NCI-H2196 treated with DMSO at 0.1 percent for 48 hours (cell line): ENCODE results near the gene UST.
"Not testable (repeated sequence)": the region's sequence is repeated elsewhere in the genome, so short reads cannot be mapped to it uniquely, and the experiment has no call there.

Experiments used
- DNase-seq: peaks from one replicate; lab custom pipeline; 2025; ENCODE audit not compliant: unreplicated experiment; lab: John Stamatoyannopoulos, UW

The UST gene

DNA sequence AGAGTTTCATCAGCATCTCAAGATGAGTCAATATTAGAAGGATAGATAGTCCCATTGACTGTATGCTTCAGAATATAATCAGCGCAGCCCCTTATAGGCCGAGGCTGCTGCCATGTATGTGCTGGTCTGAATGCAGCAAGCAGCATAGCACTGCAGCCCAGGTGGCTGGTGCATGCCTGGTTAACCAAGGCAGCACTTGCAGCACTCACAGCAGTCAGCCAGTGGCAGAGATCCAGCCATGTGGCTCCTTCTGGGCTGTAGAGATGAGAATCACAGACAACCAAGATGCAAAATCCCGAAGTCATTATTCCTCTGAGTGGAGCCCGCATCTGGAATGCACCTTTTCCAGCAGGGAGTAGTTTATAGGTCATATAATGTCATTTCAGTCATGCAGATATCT, 251.9 kb downstream of the UST start:
- DNase-seq = no peak

- DNase-seq = no peak
These were observed 252.7 kb downstream of the UST start for GRCh38 chr6:148999501-148999900.

- DNase-seq = no peak
These were observed 253.2 kb downstream of the UST start for GRCh38 chr6:148999929-149000468.

DNA sequence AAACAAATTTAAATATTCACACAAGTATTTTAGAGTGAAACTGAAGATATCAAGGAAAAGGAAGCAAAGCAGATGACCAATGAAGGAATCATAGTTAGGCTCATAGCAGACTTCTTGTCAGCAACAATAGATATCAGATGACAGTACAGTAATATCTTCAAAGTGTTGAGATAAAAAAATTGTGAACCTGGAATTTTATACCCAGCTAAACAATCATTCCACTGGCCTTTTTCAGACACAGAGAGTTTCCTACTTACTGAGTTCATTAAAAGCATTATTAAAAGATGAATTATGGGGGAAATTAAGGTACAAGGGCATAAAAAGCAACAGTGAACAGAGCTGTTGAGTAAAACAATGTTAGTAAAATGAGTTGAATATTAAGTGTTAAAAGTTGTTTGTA, 254.6 kb downstream of the UST start:
- no peak for DNase-seq

DNA sequence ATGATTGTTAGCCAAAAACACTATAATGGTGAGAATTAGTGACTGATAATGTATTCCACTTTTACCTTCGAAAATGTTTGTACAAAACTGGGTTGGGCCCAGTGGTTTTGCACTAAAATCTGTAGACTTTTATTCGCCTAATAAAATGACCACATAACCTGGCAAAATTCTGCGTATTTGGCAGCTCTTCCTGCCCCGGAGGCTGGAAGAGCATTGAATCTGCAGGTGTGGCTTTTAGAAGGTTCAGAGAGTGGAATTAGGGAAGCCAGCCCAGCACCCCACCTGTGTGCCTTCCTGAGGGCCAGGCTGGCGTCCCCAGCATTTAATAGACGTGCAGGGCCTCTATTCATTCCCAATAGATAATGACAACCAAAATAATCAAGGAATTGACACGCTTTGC, 256.7 kb downstream of the UST start:
- DNase-seq = no peak

DNA sequence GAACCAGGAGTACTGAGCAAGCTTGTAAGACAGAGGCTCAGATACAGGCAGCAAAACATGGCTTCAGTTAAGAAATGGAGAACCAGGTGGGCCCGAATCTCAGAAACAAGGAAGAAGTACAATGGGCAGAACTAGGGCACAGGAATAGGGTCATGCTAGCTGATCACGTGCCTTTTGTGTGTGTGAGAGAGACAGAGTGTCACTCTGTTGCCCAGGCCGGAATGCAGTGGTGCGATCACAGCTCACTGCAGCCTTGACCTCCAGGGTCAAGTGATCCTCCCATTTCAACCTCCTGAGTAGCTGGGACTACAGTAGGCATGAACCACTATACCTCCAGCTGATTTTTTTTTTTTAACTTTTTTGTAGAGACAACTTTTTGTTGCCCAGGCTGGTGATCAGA, 257.8 kb downstream of the UST start:
- no peak for DNase-seq

- not testable (repeated sequence) for DNase-seq
These were observed 259.4 kb downstream of the UST start for GRCh38 chr6:149006236-149006635.

DNA sequence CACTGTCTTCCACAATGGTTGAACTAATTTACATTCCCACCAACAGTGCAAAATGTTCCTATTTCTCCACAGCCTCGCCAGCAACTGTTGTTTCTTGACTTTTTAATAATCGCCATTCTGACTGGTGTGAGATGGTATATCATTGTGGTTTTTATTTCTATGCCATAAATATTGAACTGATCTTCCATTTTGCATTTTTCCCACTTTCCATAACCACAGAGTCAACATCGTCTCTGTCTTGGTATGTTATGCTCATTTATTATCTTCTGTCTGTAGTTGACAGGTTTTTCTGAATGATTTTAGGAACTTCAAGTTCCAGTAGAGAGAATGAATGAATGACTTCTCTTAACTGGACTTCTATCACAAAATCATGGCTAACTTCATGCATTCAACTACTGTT, 259.8 kb downstream of the UST start:
- DNase-seq = no peak

- DNase-seq = no peak
These were observed 261.0 kb downstream of the UST start for GRCh38 chr6:149007846-149008245.

DNA sequence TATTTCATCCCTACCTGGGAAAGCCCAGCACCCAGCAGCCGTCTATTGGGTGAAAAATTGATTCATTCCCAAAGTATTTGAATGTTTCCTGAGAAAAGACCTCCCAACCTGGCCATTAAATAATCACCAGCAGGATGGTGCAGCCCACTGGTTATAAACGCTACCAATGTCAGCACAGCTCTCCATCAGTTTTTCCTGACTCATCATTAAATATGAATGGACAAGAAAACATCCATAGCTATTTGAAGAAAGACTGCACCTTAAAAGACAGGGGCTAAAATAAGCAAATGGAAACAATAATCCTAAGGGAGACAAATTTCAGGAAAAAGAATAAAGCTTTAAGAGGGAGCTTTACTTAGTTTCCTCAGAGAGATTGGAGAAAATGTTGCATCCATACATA, 261.9 kb downstream of the UST start:
- no peak for DNase-seq

DNA sequence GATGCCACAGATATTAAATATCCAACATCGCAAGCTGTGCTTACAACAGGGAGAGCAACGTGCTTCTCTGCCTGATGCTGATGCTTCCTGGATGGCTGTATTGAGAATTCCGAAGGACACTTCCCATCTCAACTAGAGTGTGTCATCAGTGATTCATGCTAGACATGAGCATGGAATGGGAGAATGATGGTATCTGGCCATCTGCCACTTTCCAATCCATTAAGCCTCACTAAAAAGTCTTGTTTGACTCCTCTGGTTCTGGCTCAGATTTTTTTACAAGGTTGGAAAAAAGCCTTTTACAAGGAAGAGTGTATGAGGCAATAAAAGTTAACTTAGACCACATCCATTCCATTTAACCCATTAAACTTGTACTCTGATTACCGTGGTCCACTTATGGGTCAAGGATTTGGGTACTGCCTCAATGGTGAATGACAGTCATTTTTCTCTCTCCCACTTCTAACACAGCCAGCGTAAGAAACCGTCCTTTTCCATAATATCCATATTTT, 265.3 kb downstream of the UST start:
- no peak for DNase-seq

GRCh38 chr6:149013586-149014344, 266.9 kb downstream of the UST start:
- DNase-seq = no peak

- DNase-seq = no peak
These were observed 268.1 kb downstream of the UST start for GRCh38 chr6:149014631-149015534.

- no peak for DNase-seq
These were observed 269.0 kb downstream of the UST start for GRCh38 chr6:149015535-149016525.

DNA sequence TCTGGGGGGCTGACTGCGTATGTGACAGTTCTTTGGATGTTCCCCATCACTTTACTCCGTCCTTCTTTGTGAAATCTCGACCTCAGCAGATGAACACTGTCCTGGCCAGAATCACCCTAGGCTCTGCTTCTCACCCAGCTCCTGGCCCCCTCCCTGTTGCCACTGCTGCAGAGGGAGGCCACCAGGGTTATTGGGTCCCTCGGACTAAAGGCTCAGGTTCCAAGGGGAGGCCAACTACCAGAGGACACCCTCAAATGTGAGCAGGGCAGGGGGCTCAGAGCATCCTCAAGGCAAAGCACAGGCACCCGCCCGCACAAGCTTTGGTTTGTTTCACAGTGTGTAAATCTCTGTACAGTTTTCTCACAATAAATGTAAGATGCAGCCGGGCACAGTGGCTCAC, 269.9 kb downstream of the UST start:
- no peak for DNase-seq

DNA sequence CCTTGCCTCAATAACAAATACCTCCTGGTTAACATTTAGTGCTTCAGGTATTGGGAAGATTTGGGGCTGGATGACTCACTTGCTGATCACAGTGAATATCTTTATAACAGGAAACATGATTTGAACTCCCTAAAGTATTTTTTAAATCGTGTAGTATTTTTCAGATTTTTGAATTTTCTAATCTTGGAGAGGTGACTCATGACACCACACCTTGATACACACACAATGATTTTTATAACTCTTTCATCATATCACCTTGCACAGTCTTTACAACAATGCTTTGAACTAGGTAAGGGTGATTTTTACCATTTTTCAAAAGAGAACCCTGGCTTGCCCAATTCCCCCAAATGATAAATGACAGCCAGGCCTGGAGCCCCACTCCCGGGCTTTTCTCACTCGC, 273.5 kb downstream of the UST start:
- no peak for DNase-seq

- DNase-seq = no peak
These were observed 277.5 kb downstream of the UST start for GRCh38 chr6:149024361-149024760.

- DNase-seq = no peak
These were observed 278.2 kb downstream of the UST start for GRCh38 chr6:149025061-149025460.

- peak; percentile 65 for DNase-seq
These were observed 279.7 kb downstream of the UST start for GRCh38 chr6:149026530-149026942.

DNA sequence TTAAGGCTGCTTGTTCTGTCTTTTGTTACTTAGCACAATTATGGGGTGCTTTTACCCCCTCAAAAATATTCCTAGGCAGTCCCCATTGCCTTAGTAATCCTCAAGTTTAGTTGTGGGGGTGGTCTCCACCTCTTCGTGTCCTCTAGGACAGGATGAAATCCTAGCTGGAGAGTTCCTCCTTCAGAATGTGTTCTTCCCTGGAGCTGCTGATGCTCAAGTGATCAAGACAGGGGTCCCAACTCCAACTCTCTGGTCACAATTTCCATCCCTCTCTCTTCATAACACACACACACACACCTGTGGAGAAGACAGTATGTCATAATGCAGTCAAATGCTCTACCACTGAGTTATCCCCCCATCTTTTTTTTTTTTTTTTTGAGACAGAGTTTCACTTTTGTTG, 280.7 kb downstream of the UST start:
- DNase-seq = no peak
